Measurements from ENCODE around the gene PAK1.
"Not testable (repeated sequence)": the region's sequence is repeated elsewhere in the genome, so short reads cannot be mapped to it uniquely, and the experiment has no call there.

Gene PAK1

GRCh38 chr11:77402218-77402556 is 71.7 kb downstream of the PAK1 start:
- no peak for DNase-seq (ENCODE audit: low spot score)

GRCh38 chr11:77401486-77402217 is 72.2 kb downstream of the PAK1 start:
- no peak for DNase-seq (ENCODE audit: low spot score)

- no peak for DNase-seq (ENCODE audit: low spot score)
Observed at GRCh38 chr11:77400775-77401449, 73.0 kb downstream of the PAK1 start.

- DNase-seq (ENCODE audit: low spot score): no peak
Observed at GRCh38 chr11:77400271-77400670, 73.6 kb downstream of the PAK1 start.

GRCh38 chr11:77397631-77398030 is 76.3 kb downstream of the PAK1 start:
- no peak for DNase-seq (ENCODE audit: low spot score)

GRCh38 chr11:77396911-77397310 is 77.0 kb downstream of the PAK1 start:
- DNase-seq (ENCODE audit: low spot score): no peak

- DNase-seq (ENCODE audit: low spot score): no peak
Observed at GRCh38 chr11:77396305-77396704, 77.6 kb downstream of the PAK1 start.

GRCh38 chr11:77395460-77396173 is 78.3 kb downstream of the PAK1 start:
- DNase-seq (ENCODE audit: low spot score): no peak

GRCh38 chr11:77392842-77393241 is 81.1 kb downstream of the PAK1 start:
- DNase-seq (ENCODE audit: low spot score): no peak

- DNase-seq (ENCODE audit: low spot score): peak; percentile 68
Observed at GRCh38 chr11:77387701-77388100, 86.2 kb downstream of the PAK1 start.

- no peak for DNase-seq (ENCODE audit: low spot score)
Observed at GRCh38 chr11:77386178-77386577, 87.7 kb downstream of the PAK1 start.

- not testable (repeated sequence) for DNase-seq (ENCODE audit: low spot score)
Observed at GRCh38 chr11:77385255-77385771, 88.6 kb downstream of the PAK1 start.

- no peak for DNase-seq (ENCODE audit: low spot score)
Observed at GRCh38 chr11:77384571-77384970, 89.3 kb downstream of the PAK1 start.

GRCh38 chr11:77383349-77383748 is 90.5 kb downstream of the PAK1 start:
- not testable (repeated sequence) for DNase-seq (ENCODE audit: low spot score)

GRCh38 chr11:77381729-77382665 is 91.9 kb downstream of the PAK1 start:
- no peak for DNase-seq (ENCODE audit: low spot score)

GRCh38 chr11:77379934-77380333 is 94.0 kb downstream of the PAK1 start:
- DNase-seq (ENCODE audit: low spot score): no peak

- no peak for DNase-seq (ENCODE audit: low spot score)
Observed at GRCh38 chr11:77379253-77379652, 94.6 kb downstream of the PAK1 start.

- no peak for DNase-seq (ENCODE audit: low spot score)
Observed at GRCh38 chr11:77377734-77378133, 96.2 kb downstream of the PAK1 start.

- no peak for DNase-seq (ENCODE audit: low spot score)
Observed at GRCh38 chr11:77375107-77375506, 98.8 kb downstream of the PAK1 start.

- DNase-seq (ENCODE audit: low spot score): peak; percentile 34
Observed at GRCh38 chr11:77374611-77375031, 99.3 kb downstream of the PAK1 start.

- peak; percentile 55 for DNase-seq (ENCODE audit: low spot score)
Observed at GRCh38 chr11:77374108-77374507, 99.8 kb downstream of the PAK1 start.

GRCh38 chr11:77372726-77373125 is 101.2 kb downstream of the PAK1 start:
- no peak for DNase-seq (ENCODE audit: low spot score)
